Measurements from ENCODE around the gene FILIP1.
A peak's percentile ranks its signal among the peaks of the same experiment; 100 is the strongest.

The FILIP1 gene

DNA sequence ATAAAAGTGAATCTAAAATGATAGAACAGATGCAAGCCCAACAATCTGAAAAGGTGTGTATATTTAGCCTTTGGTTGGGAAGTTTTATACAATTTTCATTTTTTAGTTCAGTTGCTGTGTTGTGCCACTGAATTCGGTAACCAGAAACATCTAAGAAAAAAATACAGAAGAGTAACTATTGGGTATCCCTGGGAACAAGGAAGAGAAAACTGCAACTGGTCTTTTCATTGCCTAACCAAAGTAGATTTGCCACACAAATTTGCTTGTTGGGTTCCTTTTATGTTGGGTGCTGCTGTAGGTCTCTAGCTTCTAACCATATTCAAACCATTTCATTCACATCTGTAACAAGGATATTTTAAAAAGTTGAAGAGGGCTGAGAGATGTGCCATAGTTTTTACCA lies 206.2 kb downstream of the FILIP1 start:
- no peak for DNase-seq

DNA sequence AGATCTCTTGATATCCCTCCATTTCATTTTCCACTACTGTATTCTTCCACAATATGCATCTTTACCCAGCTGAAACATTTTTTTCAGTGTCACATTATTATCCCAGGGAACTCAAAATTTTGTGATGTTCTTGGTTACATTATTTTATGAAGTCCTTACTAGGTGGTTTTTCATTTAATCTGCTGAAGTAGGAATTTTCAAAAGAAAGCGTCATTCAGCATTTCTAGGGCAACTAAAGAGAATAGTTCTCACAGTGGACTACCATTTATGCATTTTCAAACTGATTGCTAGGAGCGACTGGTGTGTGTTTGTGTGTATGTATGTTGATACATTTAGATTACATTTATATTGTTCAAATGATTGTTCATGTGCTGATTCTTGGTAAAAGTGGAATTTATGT lies 206.6 kb downstream of the FILIP1 start:
- DNase-seq, result no peak

DNA sequence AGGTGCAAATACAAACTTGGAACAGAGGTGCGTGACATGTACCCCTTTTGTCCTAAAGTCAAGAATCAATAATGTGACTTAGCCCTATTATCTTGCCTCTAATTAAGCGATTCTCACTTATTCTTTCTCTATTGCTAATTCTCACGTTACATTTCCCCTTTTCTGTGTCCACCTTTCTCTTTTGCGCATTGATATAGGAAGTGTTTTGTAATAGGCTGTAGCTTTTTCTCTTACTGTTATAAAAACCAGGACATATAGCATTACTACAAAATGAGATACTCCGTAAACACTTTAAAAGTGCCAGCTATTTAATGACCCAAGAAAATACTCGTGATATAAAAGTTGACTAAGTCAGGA lies 208.3 kb downstream of the FILIP1 start:
- DNase-seq, result no peak

DNA sequence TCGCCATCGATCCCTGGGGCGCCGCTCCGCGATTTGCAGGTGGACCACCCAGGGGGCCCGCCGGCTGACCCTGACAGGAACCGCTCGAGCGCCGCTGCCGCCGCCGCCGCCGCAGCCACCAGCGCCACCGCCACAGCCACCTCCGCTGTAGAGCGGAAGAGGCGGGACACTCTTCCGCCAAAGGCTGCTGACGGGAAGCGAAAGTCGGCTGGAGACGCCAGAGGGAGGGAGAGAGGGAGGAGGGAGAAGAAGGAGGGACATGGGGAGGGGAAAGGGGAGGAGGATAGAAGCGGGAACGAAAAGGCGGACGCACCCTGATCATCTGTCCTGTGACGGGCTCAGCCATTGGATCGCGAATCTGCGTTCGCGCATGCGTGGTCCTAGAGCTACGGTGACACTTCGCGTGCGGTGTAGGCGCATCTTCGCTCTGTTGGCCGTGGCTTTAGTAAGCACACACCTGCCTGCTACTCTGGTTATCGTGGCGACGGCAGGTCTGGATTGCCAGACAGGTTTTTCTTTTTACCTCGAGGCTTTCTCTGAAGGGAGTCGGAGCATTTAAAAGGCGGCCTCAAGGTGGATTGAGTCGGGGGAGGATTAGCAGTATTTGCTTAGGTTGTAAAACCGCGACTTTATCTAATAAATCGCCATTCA lies 208.8 kb downstream of the FILIP1 start, which contains the start of gene TMEM30A:
Gene TMEM30A (minus strand): TSS at position 161 of the 651 bp plus-strand sequence. CDS start 154 bp downstream, at position 7.
- peak; percentile 97 for DNase-seq

DNA sequence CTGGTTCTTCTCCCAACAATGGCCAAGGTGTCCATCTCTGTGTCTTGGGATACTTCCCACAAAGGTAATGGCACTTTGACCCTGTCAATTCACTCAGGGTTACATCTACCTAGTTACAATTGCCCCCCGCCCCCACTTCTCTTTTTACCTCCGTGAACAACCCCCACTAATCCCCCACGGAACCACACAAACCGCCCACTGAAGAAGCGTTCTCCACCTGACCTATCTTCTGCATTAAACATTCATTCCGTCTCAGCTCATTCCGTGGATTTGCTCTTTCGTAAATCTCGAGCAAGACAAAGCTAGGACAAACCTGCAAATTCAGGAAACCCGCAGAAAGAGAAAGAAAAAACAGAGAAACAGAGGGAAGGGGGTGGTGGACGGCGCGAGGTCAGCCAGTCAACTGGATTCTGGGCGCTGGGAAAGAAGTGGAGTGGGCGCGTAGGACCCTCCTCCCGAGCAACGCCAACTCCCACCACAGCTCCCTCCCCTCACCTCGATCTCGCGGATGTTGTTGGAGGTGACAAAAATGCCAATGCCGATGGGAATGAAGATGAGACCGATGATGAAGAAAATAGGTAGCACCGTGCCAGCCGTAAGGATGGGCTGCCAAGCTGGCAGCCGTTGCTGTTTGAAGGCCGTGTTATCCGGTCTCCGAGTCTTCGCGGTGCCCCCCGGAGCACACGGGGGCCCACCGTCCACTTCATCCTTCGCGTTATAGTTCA lies 209.5 kb downstream of the FILIP1 start:
- DNase-seq, result no peak

DNA sequence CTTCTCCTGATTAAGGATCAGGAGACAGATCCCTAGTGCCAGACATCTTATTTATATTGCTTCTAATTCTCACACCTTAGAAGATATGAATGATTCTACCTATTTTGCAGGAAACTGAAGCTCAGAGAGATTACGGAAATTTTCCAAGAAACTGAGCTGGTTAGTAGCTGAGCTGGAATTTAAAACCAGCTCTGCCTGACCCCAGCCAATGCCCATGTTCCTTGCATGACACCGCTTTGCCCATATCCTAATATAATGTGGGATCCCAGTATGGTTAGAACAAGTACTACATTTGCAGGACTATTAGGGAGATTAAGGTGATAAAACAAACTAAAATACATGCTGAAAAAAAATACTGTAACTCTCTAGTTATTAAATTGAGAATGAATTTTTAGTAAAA lies 210.9 kb downstream of the FILIP1 start:
- DNase-seq, result no peak

DNA sequence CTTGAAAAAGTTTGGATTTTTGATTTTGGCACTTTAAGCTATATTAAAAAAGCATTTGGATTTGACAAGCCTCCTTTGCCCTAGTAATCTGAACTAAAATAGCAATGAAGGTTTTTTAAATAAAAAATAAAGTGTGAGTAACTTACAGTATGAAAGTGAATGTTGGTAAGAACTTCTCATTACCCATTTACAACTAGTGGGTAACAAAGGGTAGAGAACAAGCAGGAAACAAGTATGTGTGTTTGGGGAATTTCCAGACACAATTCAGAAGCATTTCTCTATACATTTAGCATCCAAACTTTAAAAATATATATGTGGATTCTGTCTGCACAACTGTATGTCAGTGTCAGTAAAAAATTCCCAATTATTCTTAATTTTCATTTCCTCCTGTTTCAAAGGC lies 211.9 kb downstream of the FILIP1 start:
- no peak for DNase-seq

DNA sequence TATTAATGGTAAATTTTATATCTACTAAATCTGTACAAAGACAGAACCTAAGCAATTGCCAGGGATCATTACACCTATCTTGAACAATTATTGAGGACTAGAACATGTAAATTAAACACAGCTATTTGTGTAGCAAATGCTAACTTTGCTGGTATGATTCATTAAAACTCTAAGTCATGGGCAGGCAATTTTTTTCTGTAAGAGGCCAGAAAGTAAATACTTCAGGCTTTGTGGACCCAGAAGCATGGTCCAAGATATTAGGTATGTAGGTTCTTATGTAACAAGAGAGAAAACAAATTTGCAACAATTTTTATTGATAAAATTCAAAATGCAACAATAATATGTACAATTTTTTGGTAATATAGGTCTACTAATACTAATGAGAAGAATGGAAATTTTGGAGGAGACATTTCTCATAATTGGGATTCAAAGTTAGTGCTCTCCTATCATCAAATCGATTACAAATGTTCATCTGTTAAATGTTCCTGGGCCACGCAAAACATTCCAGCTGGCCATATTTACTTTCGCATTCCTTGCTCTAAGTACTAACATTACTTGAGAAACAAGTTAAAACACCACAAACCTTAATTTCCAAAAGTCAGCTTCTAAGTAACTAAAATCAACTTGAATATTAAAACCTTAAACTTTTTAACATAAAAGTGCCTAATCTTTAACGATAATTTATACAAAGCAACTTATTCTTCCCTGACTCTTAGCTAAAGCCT lies 213.3 kb downstream of the FILIP1 start:
- no peak for DNase-seq

DNA sequence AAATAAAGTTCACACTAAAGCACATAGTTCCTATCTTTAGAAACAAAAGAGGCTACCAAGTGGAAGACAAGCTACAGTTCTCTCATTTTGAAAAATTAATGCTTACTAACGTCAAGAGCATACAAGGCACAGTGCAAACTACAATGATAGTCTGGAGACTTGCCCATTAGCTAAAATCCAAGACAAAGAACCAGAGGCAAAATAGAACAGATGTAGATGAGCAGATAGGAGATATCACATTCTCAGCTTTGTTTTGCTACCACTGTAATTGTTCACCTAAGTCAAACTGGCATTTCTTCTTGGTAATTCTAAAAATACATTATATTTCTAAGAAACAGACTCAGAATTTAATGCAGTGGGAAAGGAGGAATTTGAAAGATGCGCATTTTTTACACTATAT lies 214.2 kb downstream of the FILIP1 start:
- DNase-seq, result no peak

DNA sequence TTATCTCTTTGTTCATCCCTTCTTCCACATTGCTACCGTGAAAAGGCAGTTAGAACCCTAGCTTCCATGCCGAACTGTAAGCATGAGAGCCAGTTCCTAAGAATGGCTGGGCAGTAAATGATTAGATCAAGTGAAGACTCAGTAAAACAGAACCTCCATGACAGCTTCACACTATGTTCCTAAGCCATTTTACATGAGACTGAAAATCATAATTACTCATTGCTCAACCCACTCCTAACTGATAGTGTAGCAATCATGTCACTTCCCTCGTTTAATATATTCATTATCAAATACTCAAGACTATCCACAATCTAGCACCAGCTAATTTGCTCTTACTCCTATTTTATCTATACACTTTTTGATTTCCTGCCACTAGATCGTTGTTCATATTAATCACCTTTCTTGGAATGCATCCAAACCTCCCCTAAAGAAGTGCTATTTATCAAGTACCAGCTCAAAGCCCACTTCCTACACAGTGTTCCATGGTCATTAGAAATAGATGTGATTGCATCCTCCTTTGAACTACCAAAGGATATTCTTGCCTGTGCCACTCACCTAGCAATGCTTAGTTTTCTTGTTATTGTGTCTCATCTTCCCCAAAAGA lies 215.0 kb downstream of the FILIP1 start:
- DNase-seq, result no peak

DNA sequence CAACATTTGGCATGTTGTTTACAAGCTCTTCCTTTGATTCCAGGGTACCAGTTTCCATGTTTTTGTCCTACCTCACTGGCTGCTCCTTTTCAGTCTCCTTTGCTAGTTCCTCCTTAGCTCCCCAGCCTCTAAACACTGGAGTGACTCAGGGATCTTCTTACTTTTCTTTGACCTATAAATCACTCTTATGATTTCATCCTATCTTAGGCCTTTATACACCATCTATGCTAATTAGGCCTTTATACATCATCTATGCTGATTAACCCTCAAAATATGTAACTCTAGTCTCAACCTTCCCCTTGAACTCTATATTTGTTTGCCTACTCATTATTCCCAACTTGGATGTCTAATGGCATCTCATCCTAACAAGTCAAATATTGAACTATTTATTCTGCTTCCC lies 218.5 kb downstream of the FILIP1 start:
- no peak for DNase-seq

DNA sequence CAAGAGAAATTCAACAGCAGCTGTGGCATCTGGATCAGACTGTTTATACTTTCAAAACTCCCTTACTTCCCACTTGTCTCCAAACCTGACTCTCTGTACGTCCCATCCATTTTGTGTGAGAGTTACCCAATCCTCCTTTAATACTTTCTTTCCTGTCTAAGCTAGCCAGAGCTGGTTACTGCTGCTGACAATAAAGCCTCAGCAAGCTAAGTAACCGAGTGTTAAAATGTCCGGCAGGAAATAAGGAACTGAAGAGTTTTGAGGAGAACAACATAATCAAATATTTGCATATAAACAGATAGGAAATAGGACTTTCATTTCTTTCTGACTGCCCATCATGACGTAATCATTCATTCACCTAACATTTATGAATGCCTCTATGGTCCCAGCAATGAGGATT lies 220.6 kb downstream of the FILIP1 start:
- DNase-seq, result no peak

DNA sequence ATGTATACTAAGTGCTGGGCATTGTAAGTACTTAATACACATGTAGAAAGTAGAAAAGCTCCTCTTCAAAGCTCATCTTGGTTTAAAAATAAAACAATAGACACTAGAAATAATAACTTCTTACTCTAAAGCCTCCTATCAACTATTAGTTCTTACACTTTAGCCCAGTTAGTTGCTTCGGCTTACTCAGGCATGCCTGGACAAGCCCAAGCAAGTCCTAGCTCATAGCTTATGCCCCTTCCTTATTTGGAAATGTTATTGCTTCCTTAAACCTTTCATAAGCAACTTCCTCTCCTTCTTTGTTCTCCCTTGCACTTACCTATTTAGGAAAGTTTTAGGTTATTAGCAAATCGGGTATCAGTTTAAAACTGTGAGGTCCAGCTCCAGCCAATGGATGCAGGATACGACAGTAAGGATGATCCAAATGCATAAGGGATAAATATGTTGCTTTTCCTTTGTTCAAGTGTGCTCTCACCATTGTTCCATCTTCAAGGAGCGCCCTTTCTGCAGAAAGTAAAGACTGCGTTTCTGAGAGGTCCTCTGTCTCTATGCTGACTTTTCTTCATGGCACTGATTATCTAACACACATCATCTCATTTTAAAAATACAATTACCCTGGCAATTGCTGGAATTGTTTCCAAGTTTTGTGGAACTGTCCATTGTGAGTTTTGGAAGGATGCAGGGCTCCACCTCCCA lies 221.3 kb downstream of the FILIP1 start:
- no peak for DNase-seq

DNA sequence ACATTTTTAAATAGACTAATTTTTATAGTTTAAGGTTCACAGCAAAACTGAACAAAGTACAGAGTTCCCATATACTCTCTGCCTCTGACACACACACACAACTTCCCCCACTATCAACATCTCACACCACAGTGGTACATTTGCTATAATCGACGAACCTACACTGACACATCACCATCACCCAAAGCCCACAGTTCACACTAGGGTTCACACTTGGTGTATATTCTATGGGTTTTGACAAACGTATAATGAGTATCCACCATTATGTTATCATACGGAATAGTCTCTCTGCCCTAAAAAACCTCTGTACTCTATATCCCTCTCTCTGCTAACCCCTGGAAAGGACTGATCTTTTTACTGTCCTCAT lies 224.6 kb downstream of the FILIP1 start:
- no peak for DNase-seq

DNA sequence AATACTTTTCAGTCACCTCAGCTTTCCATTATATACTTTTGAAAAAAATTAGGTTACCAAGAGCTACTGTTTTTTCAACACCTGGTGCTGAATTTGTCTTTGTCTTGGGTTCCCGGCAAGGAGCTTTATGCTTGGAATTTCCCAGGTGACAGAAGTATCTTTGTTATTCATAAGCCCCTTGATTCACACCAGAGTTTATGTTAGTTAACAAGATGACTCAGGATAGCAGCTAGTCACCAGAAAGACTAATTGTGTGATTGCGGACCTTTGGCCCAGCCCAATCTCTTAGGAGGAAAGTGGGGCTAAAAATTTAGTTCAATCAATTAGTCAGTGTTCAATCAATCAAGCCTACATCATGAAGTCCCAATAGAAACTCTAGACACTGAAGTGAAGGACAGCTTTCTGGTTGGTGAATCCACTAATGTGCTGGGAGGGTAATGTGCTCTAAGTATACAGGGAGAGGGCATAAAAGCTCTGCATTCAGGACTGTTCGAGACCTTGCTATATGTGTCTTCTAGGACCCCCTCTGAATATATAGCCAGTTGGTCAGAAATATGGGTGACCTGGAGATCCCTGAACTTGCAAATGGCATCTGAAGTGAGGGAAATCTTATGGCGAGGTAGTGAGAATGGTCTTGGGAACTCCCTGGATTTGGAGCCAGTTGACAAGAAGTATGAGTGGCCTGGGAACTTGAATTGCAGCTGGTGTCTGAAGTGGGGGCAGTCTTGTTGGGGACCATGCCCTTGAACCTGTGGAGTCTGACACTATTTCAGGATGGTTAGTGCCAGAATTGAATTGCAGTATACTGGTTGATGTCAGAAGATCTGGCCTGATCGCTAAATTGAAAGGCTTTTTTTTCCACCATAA lies 225.2 kb downstream of the FILIP1 start:
- no peak for DNase-seq

DNA sequence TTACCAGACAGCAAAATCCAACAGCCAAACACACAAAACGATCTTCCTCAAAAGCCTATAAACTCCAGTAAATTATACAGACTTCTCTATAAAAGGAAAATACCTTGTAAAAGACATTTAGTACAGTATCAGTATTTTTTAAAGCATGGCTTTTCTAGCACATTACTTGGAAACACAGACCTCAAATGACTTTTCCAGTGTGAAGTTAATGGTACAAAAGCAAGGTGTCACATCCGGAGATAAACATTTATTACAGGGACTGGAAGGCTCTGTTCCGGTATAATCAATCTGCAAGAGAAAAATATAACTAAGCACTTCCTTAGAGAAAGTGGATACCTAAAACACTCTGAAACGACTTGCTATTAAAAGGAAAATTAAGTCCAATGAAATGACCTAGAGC lies 226.1 kb downstream of the FILIP1 start:
- DNase-seq, result no peak

DNA sequence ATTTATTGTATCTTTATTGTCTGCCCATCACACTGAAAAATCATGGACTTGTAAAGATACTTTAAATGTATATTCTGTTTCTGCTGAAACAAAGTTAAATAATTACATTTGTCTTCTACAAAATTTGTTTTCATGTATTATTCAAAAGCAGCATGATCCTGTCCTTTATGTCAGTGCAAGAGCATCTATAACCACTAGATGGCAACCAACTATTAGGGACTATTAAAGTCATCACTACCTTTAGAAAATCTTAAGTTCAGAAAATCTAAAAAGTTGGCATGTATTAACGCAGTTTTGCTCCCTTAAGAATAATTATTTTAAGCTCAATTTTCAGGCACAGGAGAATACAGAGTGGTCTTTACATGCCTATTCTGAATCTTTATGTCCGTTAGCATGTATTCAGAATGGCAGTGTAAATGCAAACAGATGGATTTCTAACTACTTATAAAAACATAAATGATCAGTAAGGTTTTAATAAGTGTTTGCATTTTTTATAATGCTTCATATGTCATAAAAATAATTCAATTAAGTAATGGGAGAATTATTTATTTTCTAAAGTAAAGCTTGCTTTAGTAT lies 226.8 kb downstream of the FILIP1 start:
- DNase-seq, result no peak

DNA sequence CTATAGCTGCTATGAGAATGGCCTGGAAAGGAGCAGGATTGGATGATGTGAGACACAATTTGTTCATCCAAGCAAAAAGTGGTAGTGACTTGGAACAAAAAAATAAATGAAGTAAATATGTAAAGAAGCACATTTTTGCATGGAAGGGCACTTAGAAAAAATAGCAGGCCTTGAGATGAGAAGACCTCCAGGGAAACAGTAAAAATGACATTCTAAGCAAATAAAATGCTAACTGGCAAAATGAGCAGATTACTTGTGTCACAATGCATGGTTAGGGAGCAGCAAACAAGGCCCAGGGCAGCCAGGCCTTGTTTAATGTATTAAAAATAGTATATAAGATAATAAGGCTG lies 230.2 kb downstream of the FILIP1 start:
- DNase-seq, result no peak

DNA sequence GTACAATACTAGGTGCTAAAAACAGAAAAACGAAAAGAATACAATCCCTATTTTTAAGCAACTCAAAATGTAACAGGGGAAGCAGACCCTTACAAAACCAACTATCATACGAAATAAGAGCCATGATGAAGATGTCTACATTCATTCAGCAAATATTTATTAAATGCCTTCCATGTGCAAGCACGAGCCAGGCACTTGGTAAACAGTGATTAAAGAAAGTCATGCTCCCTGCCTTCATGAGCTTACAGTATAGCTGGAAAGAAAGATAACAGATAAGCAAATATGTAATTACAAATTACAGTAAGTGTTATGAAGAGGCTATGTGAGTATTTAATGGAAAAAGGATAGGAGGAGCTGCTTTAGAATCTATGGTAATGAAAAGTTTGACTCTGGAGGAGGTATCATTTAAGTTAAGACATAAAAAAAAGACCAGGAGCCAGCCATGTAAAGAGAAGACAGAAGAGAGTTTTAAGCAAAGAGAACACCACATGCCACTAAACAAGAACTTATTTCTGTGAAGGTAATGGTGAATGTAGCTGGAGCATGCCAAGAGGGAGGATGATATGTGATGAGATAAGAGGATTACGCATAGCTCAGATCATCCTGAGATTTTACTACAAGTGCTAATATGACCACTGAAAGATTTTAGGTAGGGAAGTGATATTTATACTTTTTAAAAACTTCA lies 230.7 kb downstream of the FILIP1 start:
- no peak for DNase-seq

DNA sequence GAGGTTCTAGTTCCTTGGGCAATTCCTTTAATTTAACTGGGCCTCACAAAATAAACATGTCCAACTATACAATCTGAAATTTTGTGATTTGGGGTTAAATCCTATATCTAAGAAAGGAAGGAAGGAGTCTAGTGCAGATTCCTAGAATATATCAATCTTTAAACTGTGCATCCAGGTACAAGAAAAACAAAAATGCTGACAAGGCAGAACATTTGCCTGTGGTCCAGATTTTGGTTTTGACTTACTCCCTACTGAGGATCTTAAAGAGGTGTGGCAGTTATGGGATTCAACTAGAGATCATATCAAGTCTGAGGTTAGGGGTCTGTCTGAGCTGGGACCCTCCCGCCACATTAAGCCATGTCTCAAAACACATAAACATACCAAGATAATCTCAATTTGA lies 232.3 kb downstream of the FILIP1 start:
- DNase-seq, result no peak

Measured in CD4-positive, alpha-beta T cell treated with Interleukin-6 for 4 hours (primary cell).